Activated CD4-positive, alpha-beta T cell treated with anti-CD3 and anti-CD28 coated beads, Interleukin-2, Interleukin-4, amounts not matched to agents 100 ng/mL and 50 ng/mL, durations not matched to agents 16 hours and 8 hours (primary cell): ENCODE measurements around the gene DHRS12.

Experiments used
- DNase-seq: peaks from one replicate; pipeline ENCODE4 v3.0.0-alpha.2; 2020; ENCODE audit warnings: low spot score

The DHRS12 gene

DNA sequence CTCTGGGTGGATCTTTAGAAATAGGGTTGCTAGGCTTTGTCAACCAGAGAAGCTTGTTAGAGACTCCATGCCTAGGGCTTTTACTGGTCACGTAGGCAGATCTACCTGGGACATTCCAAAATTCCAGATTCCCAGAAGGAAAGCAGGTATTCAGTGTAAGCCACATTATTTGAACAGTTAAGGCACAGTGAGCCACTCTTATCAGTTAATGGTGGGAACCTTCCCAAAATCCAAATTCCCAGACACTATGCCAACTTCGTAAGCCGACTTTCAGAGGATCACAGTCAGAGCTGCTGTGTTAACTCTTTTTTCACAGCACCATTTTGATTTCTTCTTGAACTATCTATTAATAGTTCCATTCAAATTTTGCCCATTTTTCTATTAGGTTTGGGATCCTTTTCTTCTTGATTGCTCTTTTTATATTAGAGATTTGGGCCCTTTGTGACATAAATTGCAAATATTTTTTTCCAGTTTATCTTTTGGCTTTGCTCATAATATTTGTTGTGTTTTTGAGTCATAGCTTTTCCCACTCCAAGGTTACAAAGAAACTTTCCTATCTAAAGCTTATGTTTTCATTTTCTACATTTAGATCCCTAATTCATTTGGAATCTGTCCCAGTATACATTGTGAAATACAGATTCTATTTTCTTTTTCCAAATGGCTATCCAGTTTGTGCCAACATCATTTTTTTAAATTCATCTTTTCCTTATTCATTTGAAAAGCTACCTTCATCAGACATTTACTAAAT lies 77.3 kb downstream of the DHRS12 start:
- no peak for DNase-seq

DNA sequence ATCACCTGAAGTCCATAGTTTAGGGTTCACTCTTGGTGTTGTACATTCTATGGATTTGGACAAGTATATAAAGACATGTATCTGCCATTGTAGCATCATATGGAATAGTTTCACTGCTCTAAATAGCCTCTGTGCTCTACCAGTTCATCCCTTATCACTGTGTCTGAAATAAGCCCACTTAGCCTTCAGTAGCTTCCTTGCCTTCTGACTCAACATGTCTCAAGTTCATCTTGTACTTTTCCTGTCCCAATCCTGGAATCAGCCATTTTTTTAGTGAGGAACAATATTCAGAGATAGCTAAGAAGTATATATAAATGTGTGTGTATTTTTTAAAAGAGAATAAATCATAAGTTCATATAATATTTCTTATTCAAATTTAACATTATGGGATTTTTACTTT lies 79.2 kb downstream of the DHRS12 start:
- no peak for DNase-seq

GRCh38 chr13:51723529-51723928 lies 80.4 kb downstream of the DHRS12 start:
- no peak for DNase-seq

- DNase-seq = no peak
Observed at GRCh38 chr13:51721496-51721895, 82.5 kb downstream of the DHRS12 start.

GRCh38 chr13:51719394-51719793 lies 84.6 kb downstream of the DHRS12 start:
- DNase-seq = no peak
